ENCODE measurements around the gene PLK5. TPM values are rescaled to one million over a fixed set of nuclear protein-coding genes. Genes with fewer than 3 reads are reported as not detected.

PLK5 gene
- total RNA-seq, 4 donors from 2014 or later: 0.15 TPM; not detected in 3

- H3K9me3 ChIP-seq: no peaks in the 10 kb centered on the region
- TF ChIP-seq CTCF (IDR thresholded peaks at IDR 0.05) (no peak), EP300 (IDR thresholded peaks at IDR 0.05) (no peak), POLR2A (IDR thresholded peaks at IDR 0.05) (no peak), POLR2AphosphoS5 (IDR thresholded peaks at IDR 0.05) (no peak)
- H3K4me1 ChIP-seq: peaks cover 0 to 44% (median 7%) of the 10 kb centered on the region in 3 donors
- peaks cover 77% of the 10 kb centered on the region for H3K27me3 ChIP-seq
- peaks cover 0 to 6% of the 10 kb centered on the region in 2 donors for H3K36me3 ChIP-seq
- H3K4me3 ChIP-seq: no peak overlapping the region
- peak overlapping the region in 1 of 4 donors; percentile 87 for H3K27ac ChIP-seq
- no peak for ATAC-seq
- 80 to 88% methylated on average over 3 to 21 of the region's 45 CpGs for WGBS, 2 donors (ENCODE audit: low coverage in 1 of 2)
These were observed 17.6 kb upstream of the PLK5 start for GRCh38 chr19:1505991-1506881.

DNA sequence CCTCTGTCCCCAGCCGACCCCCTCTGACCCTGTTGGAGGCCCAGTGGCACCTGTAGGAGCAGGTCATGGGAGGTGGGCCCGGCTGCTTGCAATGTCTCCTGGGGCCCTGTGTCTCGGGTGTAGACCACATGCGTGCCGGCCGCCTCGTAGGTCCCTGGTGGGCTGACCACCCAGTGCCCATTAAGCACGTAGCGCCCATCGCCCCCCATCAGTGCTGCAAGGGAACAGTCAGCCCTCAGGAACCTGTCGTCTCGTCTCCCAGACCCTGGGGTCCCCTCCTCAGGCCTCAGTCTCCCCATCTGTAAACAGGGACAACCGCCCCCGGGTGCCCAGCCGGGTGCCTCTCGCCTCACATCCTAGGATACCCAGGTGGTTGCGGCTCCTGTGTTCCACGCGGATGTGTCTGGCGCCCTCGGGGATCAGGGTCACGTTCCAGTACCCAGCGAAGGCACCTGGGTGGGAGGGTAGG lies 16.7 kb upstream of the PLK5 start:
- Histone ChIP-seq H3K36me3 (peaks cover 0 to 6% of the 10 kb centered on the region in 2 donors), H3K4me3 (peak overlapping the region in 1 of 2 donors; percentile 51), H3K9me3 (no peaks in the 10 kb centered on the region), H3K27ac (peak overlapping the region in 3 of 4 donors; percentile 86 to 88 (median 87)), H3K4me1 (peaks cover 0 to 54% (median 7%) of the 10 kb centered on the region in 3 donors), H3K27me3 (peaks cover 77% of the 10 kb centered on the region)
- ATAC-seq: no peak
- WGBS, 2 donors (ENCODE audit: low coverage in 1 of 2): no CpG with 5 or more reads among the region's 23 CpGs
- TF ChIP-seq EP300 (IDR thresholded peaks at IDR 0.05) (no peak), POLR2AphosphoS5 (IDR thresholded peaks at IDR 0.05) (no peak), CTCF (IDR thresholded peaks at IDR 0.05) (no peak), POLR2A (IDR thresholded peaks at IDR 0.05) (no peak)

DNA sequence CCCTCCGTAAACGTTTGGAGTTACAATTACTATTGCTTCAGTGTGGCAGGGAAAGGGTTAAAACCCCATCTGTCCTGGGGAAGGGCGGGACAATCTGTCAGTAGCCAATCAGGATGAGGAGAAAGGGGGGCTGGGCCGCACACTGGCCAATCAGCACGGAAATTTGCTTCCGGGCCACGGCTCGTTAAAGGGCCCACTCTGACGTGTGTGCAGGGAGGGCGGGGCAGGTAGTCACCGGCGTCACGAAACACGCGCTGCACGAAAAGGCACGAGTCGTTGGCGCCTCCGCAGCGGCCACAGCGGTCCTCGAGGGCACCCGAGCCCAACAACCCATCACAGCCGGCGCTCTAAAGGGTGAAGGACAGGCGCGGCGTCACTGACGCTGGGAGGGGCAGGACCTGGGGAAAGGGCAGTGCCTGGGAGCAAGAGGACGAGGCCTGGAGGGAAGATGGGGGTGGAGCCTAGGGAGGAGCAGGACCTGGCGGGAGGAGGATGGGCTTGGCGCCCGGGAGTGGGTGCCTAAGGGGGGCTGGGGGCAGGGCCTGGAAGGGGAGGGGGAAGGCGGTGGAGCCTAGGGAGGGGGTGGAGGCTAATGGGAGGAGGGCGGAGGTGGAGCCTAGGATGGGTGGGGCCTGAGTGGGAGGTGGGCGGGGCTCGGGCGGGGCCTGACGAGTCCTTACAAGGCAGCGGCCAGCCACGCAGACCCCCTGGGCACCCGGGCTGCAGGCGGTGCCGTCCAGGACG lies 15.9 kb upstream of the PLK5 start:
- Histone ChIP-seq H3K27ac (peak overlapping the region in 3 of 4 donors; percentile 86 to 88 (median 87)), H3K36me3 (peaks cover 0 to 6% of the 10 kb centered on the region in 2 donors), H3K9me3 (no peaks in the 10 kb centered on the region), H3K4me1 (peaks cover 0 to 58% (median 7%) of the 10 kb centered on the region in 3 donors), H3K4me3 (peak overlapping the region; percentile 24 to 51), H3K27me3 (peaks cover 77% of the 10 kb centered on the region)
- 0% methylated on average over 3 of the region's 46 CpGs; no CpG with 5 or more reads in 1 of the 2 donors for WGBS, 2 donors (ENCODE audit: low coverage in 1 of 2)
- TF ChIP-seq EP300 (IDR thresholded peaks at IDR 0.05): no peak
- no peak for TF ChIP-seq POLR2A (IDR thresholded peaks at IDR 0.05)
- TF ChIP-seq CTCF (IDR thresholded peaks at IDR 0.05): no peak
- TF ChIP-seq POLR2AphosphoS5 (IDR thresholded peaks at IDR 0.05): peak; percentile 14
- peak; percentile 95 for ATAC-seq

DNA sequence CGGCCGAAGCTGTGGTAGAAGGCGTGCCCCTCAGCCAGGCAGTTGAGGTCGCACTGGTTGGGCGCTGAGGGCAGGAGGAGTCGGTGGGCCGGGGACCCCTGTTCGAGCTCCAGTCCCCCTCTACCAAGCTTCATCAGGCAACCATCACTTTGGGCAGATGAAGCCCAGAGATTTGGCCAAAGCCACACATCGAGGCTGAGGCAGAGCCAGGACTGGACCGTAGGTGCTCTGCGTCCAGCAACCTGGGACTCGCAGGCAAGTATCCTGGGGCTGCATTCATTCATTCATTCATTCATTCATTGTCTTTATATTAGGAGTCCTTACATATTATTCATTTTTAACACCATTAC lies 15.4 kb upstream of the PLK5 start:
- Histone ChIP-seq H3K36me3 (peaks cover 0 to 6% of the 10 kb centered on the region in 2 donors), H3K27me3 (peaks cover 77% of the 10 kb centered on the region), H3K4me3 (peak overlapping the region; percentile 24 to 51), H3K4me1 (peaks cover 0 to 58% (median 4%) of the 10 kb centered on the region in 3 donors), H3K27ac (peak overlapping the region in 3 of 4 donors; percentile 86 to 88 (median 87)), H3K9me3 (no peaks in the 10 kb centered on the region)
- ATAC-seq: no peak
- TF ChIP-seq EP300 (IDR thresholded peaks at IDR 0.05) (no peak), POLR2A (IDR thresholded peaks at IDR 0.05) (no peak), CTCF (IDR thresholded peaks at IDR 0.05) (no peak), POLR2AphosphoS5 (IDR thresholded peaks at IDR 0.05) (no peak)
- 36 to 80% methylated on average over 3 to 4 of the region's 12 CpGs for WGBS, 2 donors (ENCODE audit: low coverage in 1 of 2)

Measured in gastroesophageal sphincter (tissue), 4 donors.